Loucy (cell line): Measurements from ENCODE around the gene SOCS4.

ENCODE experiments used
- H2AFZ ChIP-seq: fragments of 200-600 bp; sonication (generic); 2 replicates; pipeline ENCODE4 v1.6.0; 2016; ENCODE audit warnings: antibody characterized with exemption, mild to moderate bottlenecking, low read length, moderate library complexity
- H3F3A ChIP-seq: fragments of 200-600 bp; 2 replicates; pipeline ENCODE4 v1.6.0; 2016; ENCODE audit warnings: antibody characterized with exemption, low read depth, mild to moderate bottlenecking
- H3K27me3 ChIP-seq: fragments of 200-600 bp; sonication (generic); 2 replicates; pipeline ENCODE4 v1.6.1; 2014; ENCODE audit warnings: low read length, mild to moderate bottlenecking; ENCODE audit not compliant: insufficient read depth, poor library complexity, severe bottlenecking
- H3K36me3 ChIP-seq: fragments of 200-600 bp; sonication (generic); 2 replicates; pipeline ENCODE4 v1.6.1; 2016; ENCODE audit warnings: low read length; ENCODE audit not compliant: insufficient read depth
- H3K4me1 ChIP-seq: fragments of 200-600 bp; sonication (generic); 2 replicates; pipeline ENCODE4 v1.5.1; 2014; ENCODE audit warnings: low read length, mild to moderate bottlenecking; ENCODE audit not compliant: insufficient read depth, poor library complexity, severe bottlenecking
- H3K4me2 ChIP-seq: fragments of 200-600 bp; sonication (generic); 2 replicates; pipeline ENCODE4 v1.6.0; 2014; ENCODE audit warnings: antibody characterized with exemption, low read length, low read depth, mild to moderate bottlenecking; ENCODE audit not compliant: poor library complexity, severe bottlenecking
- H3K4me3 ChIP-seq: fragments of 200-600 bp; sonication (generic); 2 replicates; pipeline ENCODE4 v1.5.1; 2014; ENCODE audit warnings: low read length, mild to moderate bottlenecking, mixed read lengths; ENCODE audit not compliant: poor library complexity, severe bottlenecking
- H3K79me2 ChIP-seq: fragments of 200-600 bp; sonication (generic); 2 replicates; pipeline ENCODE4 v1.6.1; 2014; ENCODE audit warnings: low read length; ENCODE audit not compliant: insufficient read depth
- H3K9ac ChIP-seq: fragments of 200-600 bp; sonication (generic); 2 replicates; pipeline ENCODE4 v1.6.0; 2014; ENCODE audit warnings: mild to moderate bottlenecking, low read depth, low read length, moderate library complexity; ENCODE audit not compliant: poor library complexity, severe bottlenecking
- H3K9me2 ChIP-seq: fragments of 200-600 bp; sonication (generic); replicated peaks from 2 replicates; pipeline ENCODE4 v1.6.1; 2016; ENCODE audit warnings: low read depth, low read length, mixed read lengths
- H3K9me3 ChIP-seq: fragments of 200-600 bp; sonication (generic); 2 replicates; pipeline ENCODE4 v1.6.1; 2014; ENCODE audit warnings: mild to moderate bottlenecking, antibody characterized with exemption, low read length, low read depth; ENCODE audit not compliant: insufficient read depth
- H4K20me1 ChIP-seq: fragments of 200-600 bp; sonication (generic); 2 replicates; pipeline ENCODE4 v1.6.0; 2014; ENCODE audit warnings: antibody characterized with exemption, low read length, mild to moderate bottlenecking; ENCODE audit not compliant: insufficient read depth, poor library complexity, severe bottlenecking
- EZH2phosphoT487 ChIP-seq: fragments of 200-600 bp; IDR thresholded peaks from 2 replicates; pipeline ENCODE4 v1.6.1; 2018; ENCODE audit warnings: antibody characterized with exemption, mild to moderate bottlenecking, moderate library complexity, borderline replicate concordance
- TF ChIP-seq, protein P1 (sequence below): fragments of 200-600 bp; sonication (generic); conservative IDR thresholded peaks from 2 replicates; pipeline ENCODE4 v1.5.1; 2014; ENCODE audit warnings: mild to moderate bottlenecking, antibody characterized with exemption, low read length

Gene SOCS4, protein sequence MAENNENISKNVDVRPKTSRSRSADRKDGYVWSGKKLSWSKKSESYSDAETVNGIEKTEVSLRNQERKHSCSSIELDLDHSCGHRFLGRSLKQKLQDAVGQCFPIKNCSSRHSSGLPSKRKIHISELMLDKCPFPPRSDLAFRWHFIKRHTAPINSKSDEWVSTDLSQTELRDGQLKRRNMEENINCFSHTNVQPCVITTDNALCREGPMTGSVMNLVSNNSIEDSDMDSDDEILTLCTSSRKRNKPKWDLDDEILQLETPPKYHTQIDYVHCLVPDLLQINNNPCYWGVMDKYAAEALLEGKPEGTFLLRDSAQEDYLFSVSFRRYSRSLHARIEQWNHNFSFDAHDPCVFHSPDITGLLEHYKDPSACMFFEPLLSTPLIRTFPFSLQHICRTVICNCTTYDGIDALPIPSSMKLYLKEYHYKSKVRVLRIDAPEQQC

DNA sequence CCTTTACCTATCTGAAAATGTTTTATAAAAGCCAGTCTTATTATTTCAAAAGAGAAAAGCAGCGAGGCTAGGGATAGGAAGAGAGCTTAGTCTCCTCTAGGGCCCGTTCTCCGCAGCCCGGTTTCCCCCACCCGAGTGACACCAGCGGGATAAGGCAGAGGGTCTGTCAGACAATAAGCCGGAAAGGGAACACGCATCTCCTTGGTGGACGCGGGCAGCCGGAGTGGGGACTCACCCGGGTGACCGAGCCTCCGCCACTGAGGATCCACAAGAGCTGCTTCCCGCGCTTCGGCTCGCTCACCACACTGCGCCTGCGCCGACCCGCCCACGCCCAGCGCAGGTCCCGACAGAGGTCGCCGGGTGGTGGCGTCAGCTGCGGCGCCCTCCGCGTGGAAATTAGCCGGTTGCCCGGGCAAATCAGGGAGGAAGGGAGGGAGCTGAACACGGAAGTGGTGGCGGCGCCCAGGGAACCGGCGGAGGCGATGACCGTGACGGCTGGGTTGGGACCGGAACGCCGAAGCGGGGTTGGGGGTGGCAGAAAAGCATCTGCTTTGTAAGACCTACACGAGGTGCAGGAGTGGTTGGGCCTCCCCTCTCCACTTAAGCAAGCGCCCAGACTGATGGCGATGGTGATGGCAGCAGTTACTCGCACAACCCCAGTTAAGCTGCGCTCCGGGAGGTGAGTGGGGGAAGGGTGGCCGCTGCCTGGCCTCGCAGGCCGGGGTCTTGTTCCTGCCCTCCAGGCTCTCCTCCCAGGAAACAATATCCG, at the start of gene SOCS4, which contains the start of gene WDHD1:
Gene SOCS4, plus strand, starts transcription at position 444 of the 769 bp plus-strand sequence. CDS start 15,806 bp downstream, outside the sequence.
Gene WDHD1, minus strand, starts transcription at position 307 of the 769 bp plus-strand sequence. CDS start 312 bp downstream, outside the sequence.
- peaks cover 58% of the 10 kb centered on the region for H3K4me1 ChIP-seq
- peak within 1 kb of the TSS; percentile 92 for H2AFZ ChIP-seq
- peak within 1 kb of the TSS; percentile 96 for H3K9ac ChIP-seq

DNA sequence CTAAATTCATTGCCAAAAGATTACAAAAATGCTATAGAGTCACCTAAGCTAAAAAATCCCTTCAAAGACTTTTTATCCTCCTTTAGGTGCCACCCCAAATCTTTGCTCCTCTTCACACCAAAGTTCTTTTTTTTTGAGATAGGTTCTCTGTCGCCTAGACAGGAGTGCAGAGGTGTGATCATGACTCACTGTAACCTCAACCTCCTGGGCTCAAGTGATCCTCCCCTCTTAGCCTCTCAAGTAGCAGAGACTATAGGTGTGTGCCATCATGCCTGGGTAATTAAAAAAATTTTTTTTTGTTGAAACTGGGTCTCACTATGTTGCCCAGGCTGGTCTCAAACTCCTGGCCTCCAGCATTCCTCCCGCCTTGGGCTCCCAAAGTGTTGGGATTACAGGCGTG, 48.0 kb upstream of the SOCS4 start:
- H3K4me1 ChIP-seq = no peaks in the 10 kb centered on the region
- no peaks in the 10 kb centered on the region for H3K9me2 ChIP-seq
- H4K20me1 ChIP-seq = no peaks in the 10 kb centered on the region
- H3K9ac ChIP-seq = no peak overlapping the region
- H3K4me2 ChIP-seq = no peak overlapping the region
- no peak overlapping the region for H2AFZ ChIP-seq
- no peak for TF ChIP-seq EZH2phosphoT487
- TF ChIP-seq, protein P1, sequence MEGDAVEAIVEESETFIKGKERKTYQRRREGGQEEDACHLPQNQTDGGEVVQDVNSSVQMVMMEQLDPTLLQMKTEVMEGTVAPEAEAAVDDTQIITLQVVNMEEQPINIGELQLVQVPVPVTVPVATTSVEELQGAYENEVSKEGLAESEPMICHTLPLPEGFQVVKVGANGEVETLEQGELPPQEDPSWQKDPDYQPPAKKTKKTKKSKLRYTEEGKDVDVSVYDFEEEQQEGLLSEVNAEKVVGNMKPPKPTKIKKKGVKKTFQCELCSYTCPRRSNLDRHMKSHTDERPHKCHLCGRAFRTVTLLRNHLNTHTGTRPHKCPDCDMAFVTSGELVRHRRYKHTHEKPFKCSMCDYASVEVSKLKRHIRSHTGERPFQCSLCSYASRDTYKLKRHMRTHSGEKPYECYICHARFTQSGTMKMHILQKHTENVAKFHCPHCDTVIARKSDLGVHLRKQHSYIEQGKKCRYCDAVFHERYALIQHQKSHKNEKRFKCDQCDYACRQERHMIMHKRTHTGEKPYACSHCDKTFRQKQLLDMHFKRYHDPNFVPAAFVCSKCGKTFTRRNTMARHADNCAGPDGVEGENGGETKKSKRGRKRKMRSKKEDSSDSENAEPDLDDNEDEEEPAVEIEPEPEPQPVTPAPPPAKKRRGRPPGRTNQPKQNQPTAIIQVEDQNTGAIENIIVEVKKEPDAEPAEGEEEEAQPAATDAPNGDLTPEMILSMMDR = no peak
- no peak overlapping the region for H3K4me3 ChIP-seq
- H3K9me3 ChIP-seq = no peaks in the 10 kb centered on the region
- H3K27me3 ChIP-seq = no peaks in the 10 kb centered on the region
- no peaks in the 10 kb centered on the region for H3F3A ChIP-seq
- H3K36me3 ChIP-seq = peaks cover 53% of the 10 kb centered on the region; the same call in 1 of the 2 replicates
- no peaks in the 10 kb centered on the region for H3K79me2 ChIP-seq

More for the DNA sequence above, at the start of gene SOCS4, which contains the start of gene WDHD1:
- peaks cover 60% of the 10 kb centered on the region for H4K20me1 ChIP-seq
- peaks cover 89% of the 10 kb centered on the region for H3K79me2 ChIP-seq
- H3K9me2 ChIP-seq = no peaks in the 10 kb centered on the region
- H3K27me3 ChIP-seq = no peaks in the 10 kb centered on the region
- H3K4me3 ChIP-seq = peak within 1 kb of the TSS; percentile 98
- H3K4me2 ChIP-seq = peak within 1 kb of the TSS; percentile 90
- H3F3A ChIP-seq = no peaks in the 10 kb centered on the region
- H3K9me3 ChIP-seq = no peaks in the 10 kb centered on the region
- no peaks in the 10 kb centered on the region for H3K36me3 ChIP-seq
- no peak for TF ChIP-seq EZH2phosphoT487
- TF ChIP-seq, protein P1 = no peak

DNA sequence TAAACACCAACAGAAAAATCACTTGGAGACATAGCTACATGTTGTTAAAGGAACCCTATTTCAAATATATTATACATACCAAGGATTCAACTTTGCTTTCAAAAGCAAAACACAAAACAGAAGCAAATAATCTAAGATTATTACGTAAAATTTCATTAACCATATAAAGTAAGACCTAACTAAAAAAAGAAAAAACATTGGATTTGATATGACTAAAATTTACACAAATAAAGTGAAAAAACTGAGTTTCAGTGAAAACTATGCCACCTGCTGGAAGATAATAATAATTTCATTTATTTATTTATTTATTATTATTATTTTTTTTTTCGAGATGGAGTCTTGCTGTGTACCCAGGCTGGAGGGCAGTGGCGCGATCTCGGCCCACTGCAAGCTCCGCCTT, 45.3 kb upstream of the SOCS4 start:
- Histone ChIP-seq H3K9me3 (no peaks in the 10 kb centered on the region), H2AFZ (no peak overlapping the region), H3K9ac (no peak overlapping the region), H3K27me3 (no peaks in the 10 kb centered on the region), H3K4me1 (no peaks in the 10 kb centered on the region), H3K4me2 (no peak overlapping the region), H3K79me2 (no peaks in the 10 kb centered on the region), H3K36me3 (peaks cover 64% of the 10 kb centered on the region), H3K4me3 (no peak overlapping the region), H3K9me2 (no peaks in the 10 kb centered on the region), H3F3A (no peaks in the 10 kb centered on the region), H4K20me1 (no peaks in the 10 kb centered on the region)
- TF ChIP-seq EZH2phosphoT487 = no peak
- TF ChIP-seq, protein P1 = peak; percentile 33; the same call in 1 of the 2 replicates
